EH (cell line): ENCODE results near the gene TMEM60.
"Not testable (repeated sequence)": the region's sequence is repeated elsewhere in the genome, so short reads cannot be mapped to it uniquely, and the experiment has no call there.

Experiments
- DNase-seq: peaks from one replicate; pipeline ENCODE4 v3.0.0-alpha.2; 2015; ENCODE audit warnings: low read depth

The TMEM60 gene

GRCh38 chr7:77811516-77812289 lies 13.5 kb upstream of the TMEM60 start:
- DNase-seq: peak; percentile 55

- DNase-seq: no peak
These were observed 10.3 kb upstream of the TMEM60 start for GRCh38 chr7:77808517-77808916.

- DNase-seq: no peak
These were observed 8.2 kb upstream of the TMEM60 start for GRCh38 chr7:77806425-77806824.

- DNase-seq: peak; percentile 62
These were observed 4.5 kb upstream of the TMEM60 start for GRCh38 chr7:77802557-77803405.

GRCh38 chr7:77800730-77801129 lies 2.5 kb upstream of the TMEM60 start:
- DNase-seq: no peak

- DNase-seq: peak; percentile 48
These were observed 1.9 kb upstream of the TMEM60 start for GRCh38 chr7:77800158-77800557.

GRCh38 chr7:77799078-77799964 lies 1.1 kb upstream of the TMEM60 start:
- DNase-seq: peak; percentile 53

- DNase-seq: no peak
These were observed 370 bp downstream of the TMEM60 start for GRCh38 chr7:77797734-77798393.

GRCh38 chr7:77796960-77797359 lies 1.3 kb downstream of the TMEM60 start:
- DNase-seq: no peak

GRCh38 chr7:77796109-77796508 lies 2.1 kb downstream of the TMEM60 start:
- DNase-seq: no peak

- no peak for DNase-seq
These were observed 4.2 kb downstream of the TMEM60 start for GRCh38 chr7:77794000-77794399.

- no peak for DNase-seq
These were observed 6.3 kb downstream of the TMEM60 start for GRCh38 chr7:77791956-77792355.

- DNase-seq: no peak
These were observed 6.9 kb downstream of the TMEM60 start for GRCh38 chr7:77791336-77791735.

GRCh38 chr7:77788327-77788902 lies 9.8 kb downstream of the TMEM60 start:
- DNase-seq: no peak

- no peak for DNase-seq
These were observed 11.5 kb downstream of the TMEM60 start for GRCh38 chr7:77786741-77787140.

- DNase-seq: no peak
These were observed 12.2 kb downstream of the TMEM60 start for GRCh38 chr7:77786018-77786417.

- DNase-seq: not testable (repeated sequence)
These were observed 13.8 kb downstream of the TMEM60 start for GRCh38 chr7:77784426-77784825.

GRCh38 chr7:77783545-77783944 lies 14.7 kb downstream of the TMEM60 start:
- no peak for DNase-seq

- no peak for DNase-seq
These were observed 15.1 kb downstream of the TMEM60 start for GRCh38 chr7:77783111-77783510.

- no peak for DNase-seq
These were observed 15.9 kb downstream of the TMEM60 start for GRCh38 chr7:77782383-77782782.

GRCh38 chr7:77778535-77778934 lies 19.7 kb downstream of the TMEM60 start:
- no peak for DNase-seq
